COLO668 (cell line): ENCODE results near the gene USP31.
A peak's percentile ranks its signal among the peaks of the same experiment; 100 is the strongest.

Experiments
- DNase-seq: peaks from one replicate; lab custom pipeline; 2025; ENCODE audit not compliant: unreplicated experiment; lab: John Stamatoyannopoulos, UW

Gene USP31

GRCh38 chr16:23132775-23133463 is 16.3 kb downstream of the USP31 start:
- DNase-seq, result no peak

GRCh38 chr16:23131931-23132621 is 17.2 kb downstream of the USP31 start:
- no peak for DNase-seq

- DNase-seq, result no peak
These were observed 17.8 kb downstream of the USP31 start for GRCh38 chr16:23131436-23131835.

GRCh38 chr16:23131036-23131435 is 18.2 kb downstream of the USP31 start:
- no peak for DNase-seq

GRCh38 chr16:23129686-23130085 is 19.6 kb downstream of the USP31 start:
- DNase-seq, result no peak

- no peak for DNase-seq
These were observed 21.2 kb downstream of the USP31 start for GRCh38 chr16:23128056-23128455.

- DNase-seq, result no peak
These were observed 24.0 kb downstream of the USP31 start for GRCh38 chr16:23125277-23125676.

GRCh38 chr16:23124315-23124714 is 24.9 kb downstream of the USP31 start:
- DNase-seq, result no peak

- no peak for DNase-seq
These were observed 27.1 kb downstream of the USP31 start for GRCh38 chr16:23122144-23122543.

- no peak for DNase-seq
These were observed 28.2 kb downstream of the USP31 start for GRCh38 chr16:23121024-23121423.

- DNase-seq, result no peak
These were observed 28.7 kb downstream of the USP31 start for GRCh38 chr16:23120562-23120961.

GRCh38 chr16:23119570-23119969 is 29.7 kb downstream of the USP31 start:
- DNase-seq, result no peak

- peak; percentile 6 for DNase-seq
These were observed 34.9 kb downstream of the USP31 start for GRCh38 chr16:23114131-23114904.

GRCh38 chr16:23113185-23113584 is 36.1 kb downstream of the USP31 start:
- no peak for DNase-seq

- no peak for DNase-seq
These were observed 38.9 kb downstream of the USP31 start for GRCh38 chr16:23110257-23110899.

- no peak for DNase-seq
These were observed 41.3 kb downstream of the USP31 start for GRCh38 chr16:23107936-23108335.

GRCh38 chr16:23107117-23107516 is 42.1 kb downstream of the USP31 start:
- no peak for DNase-seq

GRCh38 chr16:23105309-23105708 is 43.9 kb downstream of the USP31 start:
- no peak for DNase-seq

- DNase-seq, result no peak
These were observed 45.0 kb downstream of the USP31 start for GRCh38 chr16:23104032-23104955.

- no peak for DNase-seq
These were observed 45.6 kb downstream of the USP31 start for GRCh38 chr16:23103603-23104002.
